A673 (cell line): ENCODE results near the gene CDH24. TPM values are rescaled to one million over a fixed set of nuclear protein-coding genes. Genes with fewer than 3 reads are reported as not detected.

Experiments used
- BruUV-seq: library from RNA; stranded (reverse); fragments of 400-500 nt; replicated peaks from 2 replicates; lab custom pipeline; 2021; lab: Mats Ljungman, UMichigan
- CTCF ChIA-PET: fragments of 300-600 bp; sonication (Branson Sonifier 250); formaldehyde crosslinking; loops from one replicate; lab custom pipeline; 2022; ENCODE audit warnings: antibody characterized with exemption; lab: Charles Lee
- POLR2A ChIA-PET: fragments of 300-600 bp; sonication (Branson Sonifier 250); formaldehyde crosslinking; loops from one replicate; lab custom pipeline; 2022; ENCODE audit warnings: antibody characterized with exemption; ENCODE audit not compliant: low non-redundant PET; lab: Charles Lee
- DNase-seq: peaks from one replicate; pipeline ENCODE4 v3.0.0-alpha.2; 2015; ENCODE audit warnings: low spot score
- H3K27ac ChIP-seq: fragments of 200-600 bp; sonication (generic); 2 replicates; pipeline ENCODE4 v1.5.1; 2016; ENCODE audit warnings: mixed run types, low read depth, mild to moderate bottlenecking, mixed read lengths, antibody characterized with exemption, low read length; ENCODE audit not compliant: poor library complexity, severe bottlenecking
- H3K27me3 ChIP-seq: fragments of 200-600 bp; sonication (generic); replicated peaks from 2 replicates; pipeline ENCODE4 v1.6.1; 2017; ENCODE audit warnings: mixed run types, low read depth, mild to moderate bottlenecking, mixed read lengths, antibody characterized with exemption, low read length; ENCODE audit not compliant: insufficient read depth, poor library complexity
- H3K36me3 ChIP-seq: fragments of 200-600 bp; sonication (generic); 2 replicates; pipeline ENCODE4 v1.6.1; 2016; ENCODE audit warnings: mixed run types, mild to moderate bottlenecking, mixed read lengths, antibody characterized with exemption, low read length; ENCODE audit not compliant: insufficient read depth, poor library complexity, severe bottlenecking
- H3K4me1 ChIP-seq: fragments of 200-600 bp; sonication (generic); 2 replicates; pipeline ENCODE4 v1.6.1; 2017; ENCODE audit warnings: mixed run types, mild to moderate bottlenecking, mixed read lengths, antibody characterized with exemption, low read length; ENCODE audit not compliant: insufficient read depth, poor library complexity, severe bottlenecking
- H3K4me3 ChIP-seq: fragments of 200-600 bp; sonication (generic); 2 replicates; pipeline ENCODE4 v1.5.1; 2016; ENCODE audit warnings: low read depth, mixed run types, mild to moderate bottlenecking, mixed read lengths, low read length; ENCODE audit not compliant: poor library complexity, severe bottlenecking
- H3K9me3 ChIP-seq: fragments of 200-600 bp; sonication (generic); 2 replicates; pipeline ENCODE4 v1.6.1; 2016; ENCODE audit warnings: mixed run types, low read depth, mild to moderate bottlenecking, mixed read lengths, antibody characterized with exemption, low read length; ENCODE audit not compliant: poor library complexity, severe bottlenecking
- CTCF ChIP-seq: fragments of 300-800, 200-600 bp; sonication (generic); conservative IDR thresholded peaks from 2 replicates; pipeline ENCODE4 v1.5.1; 2017; ENCODE audit warnings: low read depth, mild to moderate bottlenecking, antibody characterized with exemption, low read length, moderate library complexity, mixed read lengths
- EZH2 ChIP-seq: fragments of 200-600 bp; sonication (generic); IDR thresholded peaks from 2 replicates; pipeline ENCODE4 v1.6.1; 2017; ENCODE audit warnings: borderline replicate concordance, low read depth, mild to moderate bottlenecking, mixed read lengths, antibody characterized with exemption, low read length; ENCODE audit not compliant: poor library complexity, severe bottlenecking
- intact Hi-C: fragments of 100-400 bp; cut with micrococcal nuclease; formaldehyde crosslinking; loops from one replicate; pipeline ENCODE4 v1.10.0; 2022; ENCODE audit not compliant: unreplicated experiment
- total RNA-seq: library from RNA; stranded (reverse); gene quantifications from 2 replicates; pipeline ENCODE4 v1.2.3, GENCODE V29; 2021

The CDH24 gene
- total RNA-seq, 1 experiment from 2014 or later = 44.8 TPM

- ChIA-PET POLR2A (no interaction called here), CTCF (no interaction called here)
- Histone ChIP-seq H3K27me3 (no peaks in the 10 kb centered on the region), H3K36me3 (peaks cover 35% of the 10 kb centered on the region), H3K9me3 (no peaks in the 10 kb centered on the region), H3K27ac (peak within 1 kb of the TSS; percentile 98), H3K4me1 (peaks cover 20% of the 10 kb centered on the region), H3K4me3 (peak within 1 kb of the TSS; percentile 87)
- intact Hi-C loops = loop anchor here (1.0 kb wide), 1 partner anchor 27 kb away; no protein-coding TSS in a partner anchor
- peak; percentile 97 for DNase-seq
- no peak for TF ChIP-seq EZH2
- no peak for TF ChIP-seq CTCF
- BruUV-seq = no TSS peak
These were observed 22.6 kb downstream of the CDH24 start, which contains the start of gene PSMB5 for GRCh38 chr14:23034498-23035302. TSS of gene PSMB5 (minus strand) at chr14:23034900. CDS start at chr14:23034881, 19 bp downstream.

- H3K4me1 ChIP-seq = peaks cover 24% of the 10 kb centered on the region
- intact Hi-C loops = loop anchor here (1.0 kb wide), 1 partner anchor 27 kb away; no protein-coding TSS in a partner anchor
- TF ChIP-seq EZH2 (no peak), CTCF (no peak)
- H3K27me3 ChIP-seq = no peaks in the 10 kb centered on the region
- peak overlapping the region; percentile 87 for H3K4me3 ChIP-seq
- no peaks in the 10 kb centered on the region for H3K9me3 ChIP-seq
- H3K27ac ChIP-seq = peak overlapping the region; percentile 98
- CTCF ChIA-PET = no interaction called here
- H3K36me3 ChIP-seq = peaks cover 42% of the 10 kb centered on the region
- BruUV-seq = TSS peak; percentile 75
- DNase-seq = peak; percentile 30
- POLR2A ChIA-PET = interaction anchor here (0.6 kb wide), 1 partner anchor 445 kb away, joined by 4 read pairs; no protein-coding TSS in a partner anchor
These were observed 23.4 kb downstream of the CDH24 start for GRCh38 chr14:23033801-23034497.

GRCh38 chr14:23033251-23033727, 24.0 kb downstream of the CDH24 start:
- TF ChIP-seq EZH2 (no peak), CTCF (no peak)
- POLR2A ChIA-PET = interaction anchor here (0.6 kb wide), 1 partner anchor 444 kb away, joined by 4 read pairs; no protein-coding TSS in a partner anchor
- no TSS peak for BruUV-seq
- Histone ChIP-seq H3K27ac (peak overlapping the region; percentile 98), H3K4me1 (peaks cover 30% of the 10 kb centered on the region), H3K9me3 (no peaks in the 10 kb centered on the region), H3K4me3 (peak overlapping the region; percentile 87), H3K27me3 (no peaks in the 10 kb centered on the region), H3K36me3 (peaks cover 49% of the 10 kb centered on the region)
- intact Hi-C loops = no loop called here
- no peak for DNase-seq
- CTCF ChIA-PET = no interaction called here
